SH-SY5Y (cell line): ENCODE data around the gene GPR62.

ENCODE experiments used
- GATA2 ChIP-seq: IDR thresholded peaks from 2 replicates; pipeline ENCODE4 v1.6.1; 2011; ENCODE audit warnings: mild to moderate bottlenecking, low read depth, low read length
- GATA3 ChIP-seq: IDR thresholded peaks from 2 replicates; pipeline ENCODE4 v1.6.1; 2011; ENCODE audit warnings: low read depth, mild to moderate bottlenecking, low read length, moderate library complexity

DNA sequence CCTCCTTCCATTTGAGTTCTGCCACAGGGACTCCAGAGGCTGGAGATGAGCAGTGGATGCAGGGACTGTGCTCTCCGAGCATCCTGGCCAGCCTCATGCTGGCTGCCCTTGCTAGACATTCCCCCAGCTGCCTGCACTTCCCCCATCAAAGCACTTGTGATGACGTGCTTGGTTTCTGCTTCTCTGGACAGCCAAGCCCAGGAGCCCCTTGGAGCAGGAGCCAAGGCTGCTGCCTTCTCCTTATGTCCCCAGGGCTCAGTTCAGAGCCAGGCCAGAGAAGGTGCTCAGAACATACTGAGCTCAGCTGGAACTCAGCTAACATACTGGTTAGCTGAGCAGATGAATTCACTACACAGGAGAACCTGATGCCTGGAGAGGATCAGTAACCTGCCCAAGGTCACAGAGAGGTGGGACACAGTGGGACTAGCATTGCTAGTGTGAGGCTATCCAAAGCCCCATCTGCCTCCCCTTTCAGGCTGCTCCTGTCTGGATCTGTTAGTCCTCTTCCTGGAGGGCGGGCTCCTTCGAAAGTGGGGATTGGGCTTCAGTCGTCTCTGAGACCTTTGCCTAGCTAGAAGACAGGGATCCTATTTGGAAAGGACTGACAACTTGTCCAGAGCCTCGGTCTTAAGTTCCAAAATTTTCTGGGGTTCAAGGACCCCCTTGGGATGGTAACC lies 7.8 kb downstream of the GPR62 start:
- TF ChIP-seq GATA3 (no peak), GATA2 (no peak)
